MM.1S (cell line): ENCODE data around the gene PTPRA.

Experiments
- DNase-seq: peaks from one replicate; pipeline ENCODE4 v3.0.0-alpha.2; 2015
- H2AFZ ChIP-seq: fragments of 300-600 bp; sonication (generic); 2 replicates; pipeline ENCODE4 v1.6.0; 2016; ENCODE audit warnings: antibody characterized with exemption, low read length
- H3F3A ChIP-seq: fragments of 300-600 bp; sonication (generic); 2 replicates; pipeline ENCODE4 v1.6.1; 2016; ENCODE audit warnings: mild to moderate bottlenecking, antibody characterized with exemption, low read length, moderate library complexity, mixed read lengths; ENCODE audit not compliant: insufficient read depth
- H3K27ac ChIP-seq: fragments of 300-600 bp; sonication (generic); 2 replicates; pipeline ENCODE4 v1.5.1; 2016; ENCODE audit warnings: mild to moderate bottlenecking, low read length
- H3K27me3 ChIP-seq: fragments of 300-600 bp; sonication (generic); replicated peaks from 2 replicates; pipeline ENCODE4 v1.6.0; 2016; ENCODE audit warnings: low read length; ENCODE audit not compliant: insufficient read depth
- H3K36me3 ChIP-seq: fragments of 300-600 bp; sonication (generic); replicated peaks from 2 replicates; pipeline ENCODE4 v1.6.1; 2016; ENCODE audit warnings: mild to moderate bottlenecking, low read length, mixed read lengths; ENCODE audit not compliant: insufficient read depth
- H3K4me1 ChIP-seq: fragments of 300-600 bp; sonication (generic); 2 replicates; pipeline ENCODE4 v1.6.1; 2016; ENCODE audit warnings: low read length, mixed read lengths
- H3K4me2 ChIP-seq: fragments of 300-600 bp; sonication (generic); 2 replicates; pipeline ENCODE4 v1.6.0; 2016; ENCODE audit warnings: low read depth, low read length
- H3K4me3 ChIP-seq: fragments of 300-600 bp; sonication (generic); 2 replicates; pipeline ENCODE4 v1.5.1; 2016; ENCODE audit warnings: low read length, mixed read lengths
- H3K79me2 ChIP-seq: fragments of 300-600 bp; sonication (generic); 2 replicates; pipeline ENCODE4 v1.6.1; 2016; ENCODE audit warnings: mixed run types, low read length, mixed read lengths
- H3K9ac ChIP-seq: fragments of 300-600 bp; sonication (generic); 2 replicates; pipeline ENCODE4 v1.6.1; 2016; ENCODE audit warnings: low read length, mixed read lengths
- H3K9me2 ChIP-seq: fragments of 300-600 bp; sonication (generic); replicated peaks from 2 replicates; pipeline ENCODE4 v1.6.1; 2016; ENCODE audit warnings: mild to moderate bottlenecking, low read length, mixed read lengths; ENCODE audit not compliant: insufficient read depth
- H3K9me3 ChIP-seq: fragments of 300-600 bp; sonication (generic); replicated peaks from 2 replicates; pipeline ENCODE4 v1.6.1; 2016; ENCODE audit warnings: mild to moderate bottlenecking, low read length, mixed read lengths; ENCODE audit not compliant: insufficient read depth
- H4K20me1 ChIP-seq: fragments of 300-600 bp; sonication (generic); 2 replicates; pipeline ENCODE4 v1.6.1; 2016; ENCODE audit warnings: mild to moderate bottlenecking, low read length, moderate library complexity, mixed read lengths; ENCODE audit not compliant: insufficient read depth
- CTCF ChIP-seq: fragments of 300-600 bp; sonication (generic); IDR thresholded peaks from 2 replicates; pipeline ENCODE4 v1.5.1; 2016; ENCODE audit warnings: antibody characterized with exemption, low read length, mixed read lengths
- EZH2 ChIP-seq: fragments of 300-600 bp; sonication (generic); optimal IDR thresholded peaks from 2 replicates; pipeline ENCODE3; 2017; ENCODE audit warnings: low read depth, mild to moderate bottlenecking, antibody characterized with exemption, low read length, mixed read lengths
- EZH2phosphoT487 ChIP-seq: fragments of 300-600 bp; sonication (generic); IDR thresholded peaks from 2 replicates; pipeline ENCODE4 v1.6.1; 2018; ENCODE audit warnings: antibody characterized with exemption, low read length

PTPRA gene

GRCh38 chr20:2909953-2910352 is 36.7 kb downstream of the PTPRA start:
- no peak overlapping the region for H3K27ac ChIP-seq

GRCh38 chr20:2911200-2911599 is 37.9 kb downstream of the PTPRA start:
- no peak overlapping the region for H3K4me3 ChIP-seq
- no peaks in the 10 kb centered on the region for H3F3A ChIP-seq
- no peaks in the 10 kb centered on the region for H3K4me1 ChIP-seq
- no peak for DNase-seq
- no peak overlapping the region for H2AFZ ChIP-seq
- H3K27me3 ChIP-seq = no peaks in the 10 kb centered on the region
- no peak overlapping the region for H3K9ac ChIP-seq
- H3K36me3 ChIP-seq = no peaks in the 10 kb centered on the region; the same call in 1 of the 2 replicates
- H3K27ac ChIP-seq = no peak overlapping the region
- H4K20me1 ChIP-seq = no peaks in the 10 kb centered on the region
- no peaks in the 10 kb centered on the region for H3K9me2 ChIP-seq
- H3K79me2 ChIP-seq = peaks cover 21% of the 10 kb centered on the region
- H3K4me2 ChIP-seq = no peak overlapping the region
- H3K9me3 ChIP-seq = no peaks in the 10 kb centered on the region
- TF ChIP-seq CTCF (no peak), EZH2 (no peak), EZH2phosphoT487 (no peak)

More at GRCh38 chr20:2909953-2910352, 36.7 kb downstream of the PTPRA start:
- H3K9me3 ChIP-seq = no peaks in the 10 kb centered on the region
- H3K4me1 ChIP-seq = no peaks in the 10 kb centered on the region
- H3F3A ChIP-seq = no peaks in the 10 kb centered on the region
- no peaks in the 10 kb centered on the region for H3K9me2 ChIP-seq
- DNase-seq = no peak
- no peak for TF ChIP-seq CTCF
- no peak for TF ChIP-seq EZH2phosphoT487
- no peak for TF ChIP-seq EZH2
- peaks cover 15% of the 10 kb centered on the region for H3K79me2 ChIP-seq
- no peak overlapping the region for H2AFZ ChIP-seq
- no peak overlapping the region for H3K9ac ChIP-seq
- no peaks in the 10 kb centered on the region; the same call in 1 of the 2 replicates for H3K36me3 ChIP-seq
- H4K20me1 ChIP-seq = no peaks in the 10 kb centered on the region
- H3K4me2 ChIP-seq = no peak overlapping the region
- no peaks in the 10 kb centered on the region for H3K27me3 ChIP-seq
- H3K4me3 ChIP-seq = no peak overlapping the region

DNA sequence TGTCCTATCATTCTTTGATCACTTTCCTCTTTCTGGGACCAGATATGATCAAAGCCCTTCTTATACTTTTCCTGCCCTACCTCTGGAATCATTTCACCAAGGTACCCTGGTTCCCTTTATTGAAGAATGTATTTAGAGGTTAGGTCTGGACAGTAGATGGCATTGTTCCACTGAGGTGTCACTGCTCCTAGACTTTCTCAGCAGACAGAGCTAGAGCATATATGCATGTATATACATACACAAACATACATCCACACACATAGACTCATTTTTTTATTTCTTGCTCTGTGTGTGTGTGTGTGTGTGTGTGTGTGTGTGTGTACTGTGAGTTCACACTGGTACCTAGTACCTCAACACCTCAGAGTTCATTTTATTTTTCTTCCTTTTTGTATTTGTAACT is 40.9 kb downstream of the PTPRA start:
- Histone ChIP-seq H3K27ac (no peak overlapping the region), H3K9me3 (no peaks in the 10 kb centered on the region), H3K4me2 (no peak overlapping the region), H3K4me3 (no peak overlapping the region), H3F3A (0 out of 2 replicates have a peak, but pooled peaks cover 3% of the 10 kb centered on the region), H3K79me2 (peaks cover 19% of the 10 kb centered on the region), H3K36me3 (no peaks in the 10 kb centered on the region; the same call in 1 of the 2 replicates), H2AFZ (no peak overlapping the region), H3K4me1 (peaks cover 7% of the 10 kb centered on the region), H4K20me1 (no peaks in the 10 kb centered on the region), H3K9ac (no peak overlapping the region), H3K27me3 (no peaks in the 10 kb centered on the region), H3K9me2 (no peaks in the 10 kb centered on the region)
- DNase-seq = no peak
- TF ChIP-seq EZH2 (no peak), CTCF (peak; percentile 23; the same call in 1 of the 2 replicates)
